ENCODE measurements around the gene KCNT2.

Gene KCNT2

DNA sequence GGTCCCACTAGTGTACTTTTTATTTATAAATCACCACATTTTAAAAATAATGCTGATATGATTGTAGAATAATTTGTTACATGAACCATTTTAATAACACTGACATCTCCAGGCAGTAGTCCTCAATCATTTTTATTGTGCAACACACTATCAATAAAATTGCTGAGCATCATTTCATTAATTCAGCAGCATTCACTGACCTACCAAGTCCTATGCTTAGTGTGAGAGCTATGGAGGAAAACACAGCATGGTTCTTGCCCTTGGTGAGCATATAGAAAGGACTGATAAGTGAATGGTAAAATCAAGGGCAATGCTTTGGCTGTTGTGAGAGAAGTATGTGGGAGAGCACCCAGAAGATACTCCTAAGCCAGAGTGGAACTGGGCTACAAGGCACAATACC, 119.7 kb downstream of the KCNT2 start:
- no peak for TF ChIP-seq EGR1 (IDR thresholded peaks at IDR 0.05)
- TF ChIP-seq, protein P1, sequence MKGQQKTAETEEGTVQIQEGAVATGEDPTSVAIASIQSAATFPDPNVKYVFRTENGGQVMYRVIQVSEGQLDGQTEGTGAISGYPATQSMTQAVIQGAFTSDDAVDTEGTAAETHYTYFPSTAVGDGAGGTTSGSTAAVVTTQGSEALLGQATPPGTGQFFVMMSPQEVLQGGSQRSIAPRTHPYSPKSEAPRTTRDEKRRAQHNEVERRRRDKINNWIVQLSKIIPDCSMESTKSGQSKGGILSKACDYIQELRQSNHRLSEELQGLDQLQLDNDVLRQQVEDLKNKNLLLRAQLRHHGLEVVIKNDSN (IDR thresholded peaks at IDR 0.05) = no peak
- no peak for TF ChIP-seq TEAD4 (IDR thresholded peaks at IDR 0.05)
- no peak for TF ChIP-seq RAD21 (IDR thresholded peaks at IDR 0.05; ENCODE audit: low read depth)
- TF ChIP-seq TAF1 (IDR thresholded peaks at IDR 0.05; ENCODE audit: low read depth) = no peak
- TF ChIP-seq, protein P2, sequence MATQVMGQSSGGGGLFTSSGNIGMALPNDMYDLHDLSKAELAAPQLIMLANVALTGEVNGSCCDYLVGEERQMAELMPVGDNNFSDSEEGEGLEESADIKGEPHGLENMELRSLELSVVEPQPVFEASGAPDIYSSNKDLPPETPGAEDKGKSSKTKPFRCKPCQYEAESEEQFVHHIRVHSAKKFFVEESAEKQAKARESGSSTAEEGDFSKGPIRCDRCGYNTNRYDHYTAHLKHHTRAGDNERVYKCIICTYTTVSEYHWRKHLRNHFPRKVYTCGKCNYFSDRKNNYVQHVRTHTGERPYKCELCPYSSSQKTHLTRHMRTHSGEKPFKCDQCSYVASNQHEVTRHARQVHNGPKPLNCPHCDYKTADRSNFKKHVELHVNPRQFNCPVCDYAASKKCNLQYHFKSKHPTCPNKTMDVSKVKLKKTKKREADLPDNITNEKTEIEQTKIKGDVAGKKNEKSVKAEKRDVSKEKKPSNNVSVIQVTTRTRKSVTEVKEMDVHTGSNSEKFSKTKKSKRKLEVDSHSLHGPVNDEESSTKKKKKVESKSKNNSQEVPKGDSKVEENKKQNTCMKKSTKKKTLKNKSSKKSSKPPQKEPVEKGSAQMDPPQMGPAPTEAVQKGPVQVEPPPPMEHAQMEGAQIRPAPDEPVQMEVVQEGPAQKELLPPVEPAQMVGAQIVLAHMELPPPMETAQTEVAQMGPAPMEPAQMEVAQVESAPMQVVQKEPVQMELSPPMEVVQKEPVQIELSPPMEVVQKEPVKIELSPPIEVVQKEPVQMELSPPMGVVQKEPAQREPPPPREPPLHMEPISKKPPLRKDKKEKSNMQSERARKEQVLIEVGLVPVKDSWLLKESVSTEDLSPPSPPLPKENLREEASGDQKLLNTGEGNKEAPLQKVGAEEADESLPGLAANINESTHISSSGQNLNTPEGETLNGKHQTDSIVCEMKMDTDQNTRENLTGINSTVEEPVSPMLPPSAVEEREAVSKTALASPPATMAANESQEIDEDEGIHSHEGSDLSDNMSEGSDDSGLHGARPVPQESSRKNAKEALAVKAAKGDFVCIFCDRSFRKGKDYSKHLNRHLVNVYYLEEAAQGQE (IDR thresholded peaks at IDR 0.05; ENCODE audit: low read depth) = no peak
- no peak for TF ChIP-seq ZBTB7A (IDR thresholded peaks at IDR 0.05; ENCODE audit: low read depth)
- TF ChIP-seq FOXM1 (IDR thresholded peaks at IDR 0.05; ENCODE audit: borderline replicate concordance, low read depth) = no peak
- no peak for TF ChIP-seq TCF12 (IDR thresholded peaks at IDR 0.05; ENCODE audit: low read depth)
- TF ChIP-seq NFIC (IDR thresholded peaks at IDR 0.05) = no peak
- no peak for TF ChIP-seq CREB1 (IDR thresholded peaks at IDR 0.05; ENCODE audit: low read depth)
- TF ChIP-seq EP300 (IDR thresholded peaks at IDR 0.05; ENCODE audit: borderline replicate concordance) = no peak
- no peak for TF ChIP-seq YY1 (IDR thresholded peaks at IDR 0.05; ENCODE audit: low read depth)
- TF ChIP-seq CEBPB (IDR thresholded peaks at IDR 0.05) = no peak
- TF ChIP-seq, protein P3, sequence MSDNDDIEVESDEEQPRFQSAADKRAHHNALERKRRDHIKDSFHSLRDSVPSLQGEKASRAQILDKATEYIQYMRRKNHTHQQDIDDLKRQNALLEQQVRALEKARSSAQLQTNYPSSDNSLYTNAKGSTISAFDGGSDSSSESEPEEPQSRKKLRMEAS (IDR thresholded peaks at IDR 0.05) = no peak

DNA sequence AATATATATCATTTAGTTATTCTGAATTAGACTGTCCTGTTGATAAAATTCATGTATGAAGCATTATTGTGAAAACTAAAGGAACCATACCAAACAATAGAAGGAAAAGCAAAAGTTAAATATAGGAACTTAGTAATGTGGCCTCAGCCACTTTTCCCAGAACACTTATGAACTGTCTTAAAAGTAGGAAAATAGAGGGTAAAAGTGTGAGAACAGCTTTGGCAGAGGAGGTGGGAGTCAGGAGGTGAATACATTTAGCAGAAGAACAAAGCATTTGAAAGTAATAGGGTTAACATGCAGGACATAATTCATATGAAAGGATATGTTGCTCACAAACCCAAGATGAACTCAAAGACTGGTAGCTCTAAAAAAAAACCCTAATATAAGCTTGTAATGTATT, 121.9 kb downstream of the KCNT2 start:
- TF ChIP-seq, protein P3 (IDR thresholded peaks at IDR 0.05) = no peak
- no peak for TF ChIP-seq TAF1 (IDR thresholded peaks at IDR 0.05; ENCODE audit: low read depth)
- TF ChIP-seq NFIC (IDR thresholded peaks at IDR 0.05) = no peak
- TF ChIP-seq, protein P1 (IDR thresholded peaks at IDR 0.05) = no peak
- no peak for TF ChIP-seq RAD21 (IDR thresholded peaks at IDR 0.05; ENCODE audit: low read depth)
- no peak for TF ChIP-seq FOXM1 (IDR thresholded peaks at IDR 0.05; ENCODE audit: borderline replicate concordance, low read depth)
- TF ChIP-seq TCF12 (IDR thresholded peaks at IDR 0.05; ENCODE audit: low read depth) = no peak
- no peak for TF ChIP-seq EGR1 (IDR thresholded peaks at IDR 0.05)
- no peak for TF ChIP-seq YY1 (IDR thresholded peaks at IDR 0.05; ENCODE audit: low read depth)
- TF ChIP-seq ZBTB7A (IDR thresholded peaks at IDR 0.05; ENCODE audit: low read depth) = no peak
- TF ChIP-seq, protein P2 (IDR thresholded peaks at IDR 0.05; ENCODE audit: low read depth) = no peak
- TF ChIP-seq EP300 (IDR thresholded peaks at IDR 0.05; ENCODE audit: borderline replicate concordance) = no peak
- no peak for TF ChIP-seq CREB1 (IDR thresholded peaks at IDR 0.05; ENCODE audit: low read depth)
- no peak for TF ChIP-seq CEBPB (IDR thresholded peaks at IDR 0.05)
- no peak for TF ChIP-seq TEAD4 (IDR thresholded peaks at IDR 0.05)

DNA sequence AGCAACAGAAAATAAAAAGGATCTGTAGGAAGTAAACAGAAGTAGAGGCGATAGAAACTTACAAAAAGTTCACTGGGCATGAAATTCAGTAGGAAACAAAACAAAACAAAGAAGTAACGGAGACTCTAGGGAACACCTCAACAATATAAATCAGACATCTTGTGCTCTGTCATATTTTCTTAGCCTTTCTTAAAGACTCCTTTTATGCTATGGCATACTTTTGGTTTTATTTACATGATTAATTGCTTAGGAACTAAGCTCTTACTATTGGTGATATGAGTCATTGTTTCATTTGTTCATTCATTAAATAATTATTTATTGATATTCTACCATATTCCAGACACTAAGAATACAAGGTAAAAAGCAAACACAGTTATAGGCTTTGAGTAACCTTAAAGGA, 126.6 kb downstream of the KCNT2 start:
- TF ChIP-seq, protein P3 (IDR thresholded peaks at IDR 0.05) = no peak
- no peak for TF ChIP-seq YY1 (IDR thresholded peaks at IDR 0.05; ENCODE audit: low read depth)
- no peak for TF ChIP-seq CEBPB (IDR thresholded peaks at IDR 0.05)
- TF ChIP-seq, protein P2 (IDR thresholded peaks at IDR 0.05; ENCODE audit: low read depth) = no peak
- TF ChIP-seq EGR1 (IDR thresholded peaks at IDR 0.05) = no peak
- TF ChIP-seq, protein P1 (IDR thresholded peaks at IDR 0.05) = no peak
- TF ChIP-seq FOXM1 (IDR thresholded peaks at IDR 0.05; ENCODE audit: borderline replicate concordance, low read depth) = no peak
- TF ChIP-seq CREB1 (IDR thresholded peaks at IDR 0.05; ENCODE audit: low read depth) = no peak
- TF ChIP-seq TCF12 (IDR thresholded peaks at IDR 0.05; ENCODE audit: low read depth) = no peak
- no peak for TF ChIP-seq ZBTB7A (IDR thresholded peaks at IDR 0.05; ENCODE audit: low read depth)

DNA sequence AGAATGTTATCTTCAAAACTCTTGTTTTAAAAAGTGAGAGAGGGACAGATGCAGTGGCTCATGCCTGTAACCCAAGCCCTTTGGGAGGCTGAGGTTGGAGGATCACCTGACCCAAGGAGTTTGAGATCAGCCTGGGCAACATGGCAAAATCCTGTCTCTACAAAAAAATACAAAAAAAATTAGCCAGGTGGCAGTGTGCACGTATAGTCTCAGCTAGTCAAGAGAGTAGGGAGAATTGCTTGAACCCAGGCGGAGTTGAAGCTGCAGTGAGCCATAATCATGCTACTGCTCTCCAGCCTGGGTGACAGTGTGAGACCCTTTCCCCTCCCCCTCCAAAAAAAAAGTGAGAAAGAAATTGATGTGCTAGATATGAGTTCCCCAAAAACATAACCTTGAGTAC, 131.0 kb downstream of the KCNT2 start:
- TF ChIP-seq NFIC (IDR thresholded peaks at IDR 0.05) (no peak), CEBPB (IDR thresholded peaks at IDR 0.05) (no peak), YY1 (IDR thresholded peaks at IDR 0.05; ENCODE audit: low read depth) (no peak), TCF12 (IDR thresholded peaks at IDR 0.05; ENCODE audit: low read depth) (no peak), CREB1 (IDR thresholded peaks at IDR 0.05; ENCODE audit: low read depth) (no peak), ZBTB7A (IDR thresholded peaks at IDR 0.05; ENCODE audit: low read depth) (no peak), RAD21 (IDR thresholded peaks at IDR 0.05; ENCODE audit: low read depth) (no peak), EP300 (IDR thresholded peaks at IDR 0.05; ENCODE audit: borderline replicate concordance) (no peak), EGR1 (IDR thresholded peaks at IDR 0.05) (no peak), TEAD4 (IDR thresholded peaks at IDR 0.05) (no peak), TAF1 (IDR thresholded peaks at IDR 0.05; ENCODE audit: low read depth) (no peak)
- TF ChIP-seq, protein P1 (IDR thresholded peaks at IDR 0.05) = no peak
